ENCODE measurements around the gene AK4. TPM values are rescaled to one million over a fixed set of nuclear protein-coding genes. Genes with fewer than 3 reads are reported as not detected.

The AK4 gene
- total and polyA plus RNA-seq, 2 of the 8 experiments (the other 6 are each of a cell fraction or from before 2014, with no cell fraction given), result 64.5 to 175 TPM

DNA sequence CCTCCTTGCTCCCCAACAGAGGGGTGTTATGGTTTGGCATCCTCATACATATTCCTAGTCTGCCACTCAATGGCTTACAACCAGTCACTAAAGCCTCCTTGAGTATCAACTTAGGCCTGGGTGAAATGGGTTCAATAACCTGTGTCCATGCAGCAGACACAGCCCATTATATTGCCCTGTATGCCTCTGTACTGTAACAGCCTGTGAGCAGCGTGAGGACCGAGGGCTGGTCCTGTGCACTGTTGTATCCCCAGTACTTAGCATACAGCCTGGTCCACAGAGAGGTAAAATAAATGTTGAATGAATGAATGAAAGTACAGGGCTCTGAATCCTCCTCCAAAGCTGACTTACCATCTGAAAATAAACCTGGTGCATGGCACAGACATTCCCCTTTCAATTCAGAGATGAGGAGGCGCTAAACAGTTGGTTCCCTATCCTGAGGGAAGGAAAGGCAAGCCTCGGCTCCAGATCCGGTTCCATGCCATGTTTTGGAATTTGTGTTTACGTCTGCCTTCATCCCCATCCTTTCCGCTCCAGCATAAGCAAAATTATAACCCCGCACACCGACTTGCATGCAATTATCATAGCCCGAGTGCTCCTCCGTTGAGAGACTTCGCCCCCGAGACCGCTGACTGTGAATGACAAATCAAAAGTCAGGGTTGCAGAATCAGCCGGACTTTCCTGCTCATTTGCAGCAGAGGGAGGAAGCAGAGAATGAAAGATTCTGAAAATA, 116.4 kb downstream of the AK4 start (continued):
- TF ChIP-seq GTF2F1 (IDR thresholded peaks at IDR 0.05; ENCODE audit: borderline replicate concordance, low read depth, low read length) (no peak), RNF2 (IDR thresholded peaks at IDR 0.05; ENCODE audit: borderline replicate concordance, low read depth, low read length, missing control alignments, poor library complexity, severe bottlenecking) (no peak), CTBP2 (IDR thresholded peaks at IDR 0.05; ENCODE audit: borderline replicate concordance, insufficient read depth, insufficient read length, low read length) (no peak), CBX5 (IDR thresholded peaks at IDR 0.05; ENCODE audit: low read depth, low read length) (no peak), HDAC6 (IDR thresholded peaks at IDR 0.05; ENCODE audit: low read depth, low read length) (no peak), POLR2A (IDR thresholded peaks at IDR 0.05; ENCODE audit: control extremely low read depth in 1 of 2, low read depth in 2 of 2, low read length in 2 of 2) (no peak), PHF8 (conservative IDR thresholded peaks at IDR 0.05; ENCODE audit: low read depth, low read length) (no peak), RAD21 (IDR thresholded peaks at IDR 0.05 in 1 of 2, conservative IDR thresholded peaks at IDR 0.05 in 1 of 2; ENCODE audit: low read depth in 2 of 2, low read length in 2 of 2) (0 out of 4 replicates have a peak, but pooled peaks of 1 of the 2 experiments have one; percentile 7), SIX5 (IDR thresholded peaks at IDR 0.05; ENCODE audit: low read depth, low read length) (no peak), SIN3A (conservative IDR thresholded peaks at IDR 0.05 in 1 of 2, IDR thresholded peaks at IDR 0.05 in 1 of 2; ENCODE audit: low read depth in 1 of 2, low read length in 2 of 2) (0 out of 4 replicates have a peak, but pooled peaks of 1 of the 2 experiments have one; percentile 37), SAP30 (IDR thresholded peaks at IDR 0.05; ENCODE audit: insufficient read depth, insufficient replicate concordance, low read length) (peak; percentile 72), POU5F1 (IDR thresholded peaks at IDR 0.05; ENCODE audit: low read depth, low read length) (no peak)
- TF ChIP-seq, protein P1, sequence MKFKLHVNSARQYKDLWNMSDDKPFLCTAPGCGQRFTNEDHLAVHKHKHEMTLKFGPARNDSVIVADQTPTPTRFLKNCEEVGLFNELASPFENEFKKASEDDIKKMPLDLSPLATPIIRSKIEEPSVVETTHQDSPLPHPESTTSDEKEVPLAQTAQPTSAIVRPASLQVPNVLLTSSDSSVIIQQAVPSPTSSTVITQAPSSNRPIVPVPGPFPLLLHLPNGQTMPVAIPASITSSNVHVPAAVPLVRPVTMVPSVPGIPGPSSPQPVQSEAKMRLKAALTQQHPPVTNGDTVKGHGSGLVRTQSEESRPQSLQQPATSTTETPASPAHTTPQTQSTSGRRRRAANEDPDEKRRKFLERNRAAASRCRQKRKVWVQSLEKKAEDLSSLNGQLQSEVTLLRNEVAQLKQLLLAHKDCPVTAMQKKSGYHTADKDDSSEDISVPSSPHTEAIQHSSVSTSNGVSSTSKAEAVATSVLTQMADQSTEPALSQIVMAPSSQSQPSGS (IDR thresholded peaks at IDR 0.05; ENCODE audit: low read length), result peak; percentile 46; the same call in 1 of the 2 replicates
- TF ChIP-seq, protein P2, sequence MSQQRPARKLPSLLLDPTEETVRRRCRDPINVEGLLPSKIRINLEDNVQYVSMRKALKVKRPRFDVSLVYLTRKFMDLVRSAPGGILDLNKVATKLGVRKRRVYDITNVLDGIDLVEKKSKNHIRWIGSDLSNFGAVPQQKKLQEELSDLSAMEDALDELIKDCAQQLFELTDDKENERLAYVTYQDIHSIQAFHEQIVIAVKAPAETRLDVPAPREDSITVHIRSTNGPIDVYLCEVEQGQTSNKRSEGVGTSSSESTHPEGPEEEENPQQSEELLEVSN (IDR thresholded peaks at IDR 0.05), result no peak

All from H1 (cell line).